Spleen (tissue), 11 donors: Measurements from ENCODE around the gene SLC1A1. TPM values are rescaled to one million over a fixed set of nuclear protein-coding genes. Genes with fewer than 3 reads are reported as not detected.

ENCODE experiments used
- DNase-seq: peaks from one replicate; pipeline ENCODE4 v3.0.0-alpha.2; 2020
- H3K27ac ChIP-seq, 8 donors: fragments of 200-600 bp; sonication (generic) in 7 of 8; 1 replicate in 4 of 8; 2 replicates in 4 of 8; pipeline versions ENCODE4 v1.5.0 to v1.8.0; 2016 to 2021; ENCODE audit warnings: inconsistent platforms in 4 of 8, mild to moderate bottlenecking in 4 of 8, moderate library complexity in 1 of 8
- H3K27me3 ChIP-seq, 7 donors: fragments of 200-600 bp; sonication (generic) in 6 of 7; replicated peaks in 1 of 7; 1 replicate in 4 of 7; 2 replicates in 3 of 7; pipeline versions ENCODE4 v1.5.0 to v1.8.0; 2016 to 2021; ENCODE audit warnings: inconsistent platforms in 3 of 7, mild to moderate bottlenecking in 1 of 7
- H3K36me3 ChIP-seq, 6 donors: fragments of 200-600 bp; sonication (generic) in 5 of 6; 1 replicate in 4 of 6; 2 replicates in 2 of 6; pipeline versions ENCODE4 v1.5.0 to v1.8.0; 2016 to 2021; ENCODE audit warnings: inconsistent platforms in 2 of 6
- H3K4me1 ChIP-seq, 6 donors: fragments of 200-600 bp; sonication (generic) in 5 of 6; 1 replicate in 3 of 6; 2 replicates in 3 of 6; pipeline versions ENCODE4 v1.5.0 to v1.8.0; 2016 to 2021; ENCODE audit warnings: inconsistent platforms in 3 of 6
- H3K4me3 ChIP-seq, 8 donors: fragments of 200-600 bp; sonication (generic) in 7 of 8; 1 replicate in 4 of 8; 2 replicates in 4 of 8; pipeline versions ENCODE4 v1.5.0 to v1.8.0; 2016 to 2021; ENCODE audit warnings: inconsistent platforms in 4 of 8, mild to moderate bottlenecking in 4 of 8, moderate library complexity in 2 of 8
- H3K9me3 ChIP-seq, 8 donors: fragments of 200-600 bp; sonication (generic) in 7 of 8; 1 replicate in 4 of 8; 2 replicates in 4 of 8; pipeline versions ENCODE4 v1.5.0 to v1.8.0; 2016 to 2021; ENCODE audit warnings: inconsistent platforms in 4 of 8
- CTCF ChIP-seq, 11 experiments: fragments of 200-600 bp in 7 of 11; fragments of 450-650 bp in 4 of 11; sonication (generic) in 4 of 11; IDR thresholded peaks in 8 of 11; conservative IDR thresholded peaks in 3 of 11; 1 replicate in 7 of 11; 2 replicates in 4 of 11; pipeline versions ENCODE4 v1.4.0 to v1.8.0; 2016 to 2021; ENCODE audit warnings: antibody characterized with exemption in 11 of 11, inconsistent platforms in 4 of 11, mild to moderate bottlenecking in 1 of 11
- POLR2A ChIP-seq, 3 donors: fragments of 450-650 bp; IDR thresholded peaks; one replicate each; pipeline ENCODE4 v1.5.1; 2017; ENCODE audit warnings: antibody characterized with exemption in 3 of 3, mild to moderate bottlenecking in 1 of 3
- POLR2AphosphoS5 ChIP-seq, 3 donors: sonication (generic); formaldehyde crosslinking; IDR thresholded peaks; one replicate each; pipeline ENCODE4 v1.5.1; 2017; ENCODE audit warnings: antibody characterized with exemption in 3 of 3
- WGBS, 5 donors: extraction: QIAGEN DNeasy Blood & Tissue Kit in 3 of 5; methylation state at CpG; one replicate each; pipeline versions ENCODE4 v1.1.5 to v1.1.7; 2013 to 2018; 5-methylcytosine and 5-hydroxymethylcytosine counted together
- intact Hi-C: fragments of 100-400 bp; cut with DNase I; formaldehyde crosslinking; loops from one replicate; pipeline ENCODE4 v1.15.0; 2023; ENCODE audit warnings: low total_unique reads
- polyA plus RNA-seq, 3 donors: library from polyadenylated mRNA; stranded (reverse); fragments of 200-250 nt; gene quantifications; one replicate each; pipeline ENCODE4 v1.2.1, GENCODE V29; 2013
- total RNA-seq, 7 donors: library from RNA; depleted of rRNA in 3 of 7; stranded (reverse); fragments of >200 nt in 3 of 7; fragmentation: NEBNext Ultra II Directional in 4 of 7; extraction: Animal tissue kit (Norgen Biotek cat#: 25700) in 4 of 7; gene quantifications; one replicate each; pipeline versions ENCODE4 v1.1.0 to v1.2.1, GENCODE V29; 2016 to 2021
- donor health status: healthy with polysubstance abuse.
- donor health status: DM: no; HTN: no; CAD: no; lungs with moderate emphysema.
- donor health status: DM: no; HTN: no; CAD: no.
- donor health status: Bipolar disorder and iron deficiency.
- donor health status: healthy.
- donor health status: DM: no; HTN: no; CAD: no.
- donor health status: DM: yes; HTN: yes; CAD: no.

Gene SLC1A1
- total and polyA plus RNA-seq, 10 donors, result 0.11 to 0.79 (median 0.28) TPM; not detected in 2

- no peak overlapping the region for H3K4me3 ChIP-seq
- H3K27ac ChIP-seq, result no peak overlapping the region
- WGBS, 5 donors, result 62 to 76% (median 66%) methylated on average over 2 of the region's 2 CpGs
- intact Hi-C loops, result no loop called here
- H3K36me3 ChIP-seq, result no peaks in the 10 kb centered on the region
- no peaks in the 10 kb centered on the region for H3K9me3 ChIP-seq
- H3K4me1 ChIP-seq, result peaks cover 9 to 26% (median 19%) of the 10 kb centered on the region in 6 donors
- DNase-seq, result no peak
- H3K27me3 ChIP-seq, result peaks cover 0 to 59% (median 30%) of the 10 kb centered on the region in 7 donors
- TF ChIP-seq POLR2A (IDR thresholded peaks at IDR 0.05), result no peak
- TF ChIP-seq POLR2AphosphoS5 (IDR thresholded peaks at IDR 0.05), result no peak
- no peak for TF ChIP-seq CTCF (IDR thresholded peaks at IDR 0.05 in 8 of 11, conservative IDR thresholded peaks at IDR 0.05 in 3 of 11)
Observed at GRCh38 chr9:4494332-4494731, 4.1 kb downstream of the SLC1A1 start.

- Histone ChIP-seq H3K4me1 (peaks cover 9 to 21% (median 17%) of the 10 kb centered on the region in 6 donors), H3K27me3 (peaks cover 0 to 55% (median 29%) of the 10 kb centered on the region in 7 donors), H3K36me3 (no peaks in the 10 kb centered on the region), H3K4me3 (no peak overlapping the region), H3K9me3 (no peaks in the 10 kb centered on the region), H3K27ac (no peak overlapping the region)
- TF ChIP-seq POLR2A (IDR thresholded peaks at IDR 0.05) (no peak), POLR2AphosphoS5 (IDR thresholded peaks at IDR 0.05) (no peak), CTCF (IDR thresholded peaks at IDR 0.05 in 8 of 11, conservative IDR thresholded peaks at IDR 0.05 in 3 of 11) (no peak)
- intact Hi-C loops, result no loop called here
- no peak for DNase-seq
- WGBS, 5 donors, result 89 to 95% (median 89%) methylated on average over 7 of the region's 7 CpGs
Observed at GRCh38 chr9:4494806-4495205, 4.5 kb downstream of the SLC1A1 start.

- Histone ChIP-seq H3K27me3 (peaks cover 0 to 52% (median 22%) of the 10 kb centered on the region in 7 donors), H3K9me3 (no peaks in the 10 kb centered on the region), H3K27ac (no peak overlapping the region), H3K36me3 (no peaks in the 10 kb centered on the region), H3K4me1 (peaks cover 7 to 14% (median 11%) of the 10 kb centered on the region in 6 donors), H3K4me3 (no peak overlapping the region)
- WGBS, 5 donors, result 84 to 94% (median 84%) methylated on average over 4 of the region's 4 CpGs
- intact Hi-C loops, result no loop called here
- no peak for DNase-seq
- TF ChIP-seq POLR2A (IDR thresholded peaks at IDR 0.05) (no peak), CTCF (IDR thresholded peaks at IDR 0.05 in 8 of 11, conservative IDR thresholded peaks at IDR 0.05 in 3 of 11) (no peak), POLR2AphosphoS5 (IDR thresholded peaks at IDR 0.05) (no peak)
Observed at GRCh38 chr9:4495537-4495936, 5.3 kb downstream of the SLC1A1 start.

GRCh38 chr9:4496497-4496896, 6.2 kb downstream of the SLC1A1 start:
- no peaks in the 10 kb centered on the region for H3K36me3 ChIP-seq
- no peak for DNase-seq
- H3K4me1 ChIP-seq, result peaks cover 0 to 4% (median 1%) of the 10 kb centered on the region in 6 donors
- TF ChIP-seq POLR2A (IDR thresholded peaks at IDR 0.05) (no peak), CTCF (IDR thresholded peaks at IDR 0.05 in 8 of 11, conservative IDR thresholded peaks at IDR 0.05 in 3 of 11) (no peak), POLR2AphosphoS5 (IDR thresholded peaks at IDR 0.05) (no peak)
- no peaks in the 10 kb centered on the region for H3K9me3 ChIP-seq
- no peak overlapping the region for H3K27ac ChIP-seq
- H3K27me3 ChIP-seq, result peaks cover 0 to 43% (median 12%) of the 10 kb centered on the region in 7 donors
- H3K4me3 ChIP-seq, result no peak overlapping the region
- 80 to 96% (median 91%) methylated on average over 2 of the region's 2 CpGs for WGBS, 5 donors
- intact Hi-C loops, result no loop called here
